ENCODE data around the gene RFC3. TPM values are rescaled to one million over a fixed set of nuclear protein-coding genes. Genes with fewer than 3 reads are reported as not detected.
"Not testable (repeated sequence)": the region's sequence is repeated elsewhere in the genome, so short reads cannot be mapped to it uniquely, and the experiment has no call there.

RFC3 gene
- polyA plus RNA-seq, 10 donors = 10.9 to 19.1 (median 13.9) TPM

DNA sequence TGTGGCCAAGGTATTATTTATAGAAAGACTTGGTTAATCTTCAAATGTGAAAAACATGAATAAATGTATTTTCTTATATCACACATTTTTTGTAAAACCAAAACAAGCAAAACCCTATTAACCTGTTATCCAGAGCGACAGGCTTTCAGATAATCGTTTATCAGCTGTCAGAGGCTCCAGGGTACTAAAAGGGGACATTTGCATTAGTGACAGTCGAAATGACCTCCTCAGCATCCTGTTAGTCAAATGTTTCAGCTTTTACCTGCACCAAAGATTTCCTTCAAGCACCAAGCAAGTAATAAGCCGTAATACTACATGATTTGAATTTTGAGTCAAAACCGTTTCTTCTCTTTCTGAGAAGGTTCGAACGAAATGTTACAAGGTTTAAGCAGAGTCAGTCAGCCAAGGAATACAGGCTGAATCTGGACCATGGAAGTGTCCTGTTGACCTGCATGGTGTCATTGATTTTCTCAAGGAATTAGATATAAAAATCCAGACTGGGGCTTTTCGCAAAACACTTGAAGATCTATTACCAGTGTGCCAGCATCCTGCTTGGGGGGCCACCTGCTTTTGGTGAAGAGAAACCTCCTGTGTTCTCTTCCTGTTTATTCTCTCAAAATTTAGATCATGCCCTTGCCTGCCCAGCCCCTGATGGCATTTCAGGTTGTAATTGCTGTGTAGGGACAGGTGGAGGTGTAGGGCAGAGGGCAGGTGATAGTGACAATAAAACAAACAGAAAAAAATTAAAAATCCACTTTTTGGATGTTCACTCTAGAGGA lies 11.3 kb upstream of the RFC3 start:
- DNase-seq = no peak

- DNase-seq = not testable (repeated sequence)
Measured at GRCh38 chr13:33812829-33813228, 5.1 kb upstream of the RFC3 start.

GRCh38 chr13:33815011-33815550 lies 2.9 kb upstream of the RFC3 start:
- DNase-seq = no peak

DNA sequence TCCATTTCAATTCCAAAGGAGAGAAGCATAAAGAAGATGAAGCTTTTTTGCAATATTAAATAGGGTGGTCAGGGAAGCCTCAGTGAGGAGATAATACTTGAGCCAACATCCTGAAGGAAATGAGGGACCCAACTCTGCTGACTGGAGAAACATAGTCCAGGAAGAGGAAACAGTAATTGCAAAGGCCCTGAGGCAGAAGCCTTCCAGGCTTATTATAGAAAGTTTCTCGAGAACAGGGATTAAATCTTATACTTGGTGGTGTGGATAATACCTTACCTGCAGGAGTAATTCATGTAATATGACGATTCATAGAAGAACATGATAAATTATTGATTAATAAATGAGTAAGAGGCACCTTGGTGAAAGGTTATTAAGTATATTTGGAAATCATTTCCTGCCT lies 1.0 kb upstream of the RFC3 start:
- no peak for DNase-seq

- DNase-seq = no peak
Measured at GRCh38 chr13:33817513-33817900, 442 bp upstream of the RFC3 start.

DNA sequence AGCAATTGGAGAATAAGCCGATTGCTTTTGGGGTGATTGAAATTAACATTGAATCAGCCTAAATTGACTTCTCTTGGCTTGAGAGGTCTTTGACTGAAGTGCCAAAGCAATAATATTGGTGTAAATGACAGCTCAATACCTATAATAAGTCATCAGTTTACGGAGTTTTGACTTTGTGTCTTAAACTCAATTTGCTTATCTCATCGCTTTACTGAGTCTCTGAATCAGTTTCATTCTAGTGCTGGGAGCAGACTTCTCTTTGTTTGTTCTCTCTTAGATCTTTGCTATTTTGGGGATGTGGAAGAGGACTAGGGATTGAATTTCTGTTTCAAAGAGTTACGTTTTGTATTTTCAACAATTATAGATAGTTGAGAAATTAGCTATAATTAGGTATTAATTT lies 7.1 kb downstream of the RFC3 start:
- DNase-seq = no peak

DNA sequence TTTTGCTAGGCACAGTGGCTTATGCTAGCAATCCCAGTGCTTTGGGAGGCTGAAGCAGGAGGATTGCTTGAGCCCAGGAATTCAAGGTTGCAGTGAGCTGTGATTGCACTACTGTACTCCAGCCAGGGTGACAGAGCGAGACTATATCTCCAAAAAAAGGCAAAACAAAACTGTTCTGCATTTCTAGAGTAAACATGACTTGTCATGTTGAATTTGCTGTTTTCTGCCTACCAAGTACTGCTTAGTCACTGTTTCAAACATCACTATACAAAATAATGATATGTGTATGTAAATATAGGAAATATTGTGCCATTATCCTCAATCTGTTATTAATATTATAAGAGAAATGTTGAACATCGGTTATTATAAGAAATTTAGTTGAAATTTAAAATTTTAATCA lies 9.2 kb downstream of the RFC3 start:
- DNase-seq = no peak

DNA sequence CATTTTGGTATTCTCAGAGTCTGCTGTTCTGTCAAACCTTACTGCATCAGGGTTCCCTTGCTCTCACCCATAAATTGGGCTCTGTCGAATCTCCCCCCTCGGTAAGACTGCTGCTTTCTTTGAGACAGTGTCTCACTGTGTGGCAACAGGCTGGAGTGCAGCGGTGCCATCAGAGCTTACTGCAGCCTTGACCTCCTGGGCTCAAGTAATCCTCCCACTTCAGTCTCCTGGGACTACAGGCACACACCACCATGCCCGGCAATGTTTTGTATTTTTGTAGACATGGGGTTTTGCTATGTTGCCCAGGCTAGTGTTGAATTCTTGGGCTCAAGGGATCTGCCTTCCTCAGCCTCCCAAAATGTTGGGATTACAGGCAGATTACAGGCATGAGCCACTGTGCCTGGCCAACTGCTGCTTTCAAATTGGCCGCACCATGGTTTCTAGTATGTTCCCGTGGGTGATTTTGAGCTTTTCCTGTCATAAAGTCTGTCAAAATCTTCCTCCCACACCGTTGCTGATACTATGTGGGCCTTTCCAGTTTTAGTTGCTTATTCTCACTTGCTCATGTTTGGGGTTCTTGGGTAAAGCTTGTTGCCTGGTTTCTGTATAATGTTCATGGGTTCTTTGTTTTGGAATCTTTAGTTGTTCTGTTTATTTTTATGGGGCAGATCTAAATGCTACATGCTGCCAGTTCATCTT lies 10.6 kb downstream of the RFC3 start:
- no peak for DNase-seq

DNA sequence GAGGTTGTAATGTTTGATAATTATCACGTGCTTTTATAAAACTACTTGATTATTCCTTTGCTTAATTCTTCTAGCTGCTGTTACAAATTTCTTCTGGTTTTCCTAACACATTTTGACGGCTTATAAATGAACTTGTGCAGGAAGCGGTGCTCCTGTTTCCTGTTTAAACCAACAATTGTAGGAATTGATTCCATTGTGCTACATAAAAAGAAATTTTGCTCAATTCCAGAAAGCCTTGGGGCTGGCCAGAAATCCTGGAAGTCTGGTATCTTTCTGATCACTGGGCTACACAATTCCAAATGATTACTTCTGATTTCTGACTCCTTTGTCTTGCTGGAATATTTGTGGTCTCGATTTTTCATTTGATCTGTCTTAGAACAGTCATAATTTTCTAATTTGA lies 14.9 kb downstream of the RFC3 start:
- no peak for DNase-seq

- DNase-seq = peak in 2 of 3 donors; percentile 5 to 24
Measured at GRCh38 chr13:33838647-33839046, 20.7 kb downstream of the RFC3 start.

- no peak for DNase-seq
Measured at GRCh38 chr13:33840402-33840801, 22.5 kb downstream of the RFC3 start.

- no peak for DNase-seq
Measured at GRCh38 chr13:33842207-33842606, 24.3 kb downstream of the RFC3 start.

GRCh38 chr13:33842986-33843385 lies 25.0 kb downstream of the RFC3 start:
- no peak for DNase-seq

DNA sequence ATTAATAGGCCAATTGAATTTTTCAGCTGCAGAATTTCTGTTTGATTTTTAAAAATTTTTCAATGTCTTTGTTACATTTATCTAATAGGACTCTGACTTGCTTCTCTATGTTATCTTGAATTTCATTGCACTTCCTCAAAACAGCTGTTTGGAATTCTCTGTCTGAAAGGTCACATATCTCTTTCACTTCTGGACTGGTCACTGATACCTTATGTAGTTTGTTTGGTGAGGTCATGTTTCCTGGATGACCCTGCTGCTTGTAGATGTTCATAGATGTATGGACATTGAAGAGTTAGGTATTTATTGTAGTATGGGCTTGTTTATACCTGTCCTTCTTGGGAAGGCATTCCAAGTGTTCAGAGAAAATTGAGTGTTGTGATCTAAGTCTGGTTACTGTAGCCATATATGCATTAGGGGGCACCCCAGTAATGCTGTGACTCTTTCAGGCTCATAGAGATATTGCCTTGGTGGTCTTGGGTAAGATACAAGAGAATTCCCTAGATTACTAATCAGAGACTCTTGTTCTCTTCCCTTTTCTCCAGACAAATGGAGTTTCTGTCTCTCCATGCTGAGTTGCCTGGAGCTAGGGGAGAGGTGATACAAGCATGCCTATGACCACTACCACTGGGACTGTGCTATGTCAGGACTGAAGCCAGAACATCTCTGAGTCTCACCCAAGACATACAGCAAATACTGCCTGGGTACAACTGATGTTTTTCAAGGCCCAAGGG lies 27.8 kb downstream of the RFC3 start:
- no peak for DNase-seq

DNA sequence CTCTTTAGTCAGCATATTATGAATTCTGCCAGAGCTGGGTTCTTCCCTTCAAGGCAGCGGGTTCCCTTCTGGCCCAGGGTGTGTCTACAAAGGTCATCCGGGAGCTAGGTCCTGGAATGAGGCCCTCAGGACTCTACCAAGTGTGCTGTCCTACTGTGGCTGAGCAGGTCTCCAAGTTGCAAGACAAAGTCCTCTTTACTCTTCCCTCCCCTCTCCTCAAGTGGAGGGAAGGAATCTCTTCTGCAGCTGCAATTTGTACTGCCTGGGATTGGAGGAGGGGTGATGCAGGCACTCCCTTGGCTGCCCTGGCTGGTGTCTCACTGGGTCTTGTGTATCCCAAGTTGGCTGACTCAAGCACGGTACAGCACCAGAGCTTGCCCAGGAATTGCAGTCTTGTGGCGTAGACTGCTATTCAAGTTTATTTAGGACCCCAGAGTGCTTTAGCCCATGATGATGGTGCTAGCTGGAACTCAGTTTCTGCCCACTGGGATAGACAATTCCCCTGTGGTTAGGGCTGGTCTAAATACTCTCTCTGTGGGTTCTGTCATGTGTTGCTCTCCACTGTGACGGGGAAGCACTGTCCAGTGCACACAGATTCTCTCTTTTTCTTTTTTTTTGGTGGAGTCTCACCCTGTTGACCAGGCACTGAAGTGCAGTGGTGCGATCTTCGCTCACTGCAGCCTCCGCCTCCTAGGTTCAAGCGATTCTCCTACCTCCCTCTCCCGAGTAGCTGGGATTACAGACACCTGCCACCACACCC lies 28.5 kb downstream of the RFC3 start:
- no peak for DNase-seq

- DNase-seq = no peak
Measured at GRCh38 chr13:33849211-33849610, 31.3 kb downstream of the RFC3 start.

GRCh38 chr13:33855371-33855895 lies 37.5 kb downstream of the RFC3 start:
- no peak for DNase-seq

GRCh38 chr13:33859691-33860303 lies 41.8 kb downstream of the RFC3 start:
- DNase-seq = no peak

- no peak for DNase-seq
Measured at GRCh38 chr13:33860526-33860925, 42.6 kb downstream of the RFC3 start.

- DNase-seq = no peak
Measured at GRCh38 chr13:33862016-33862415, 44.1 kb downstream of the RFC3 start.

DNA sequence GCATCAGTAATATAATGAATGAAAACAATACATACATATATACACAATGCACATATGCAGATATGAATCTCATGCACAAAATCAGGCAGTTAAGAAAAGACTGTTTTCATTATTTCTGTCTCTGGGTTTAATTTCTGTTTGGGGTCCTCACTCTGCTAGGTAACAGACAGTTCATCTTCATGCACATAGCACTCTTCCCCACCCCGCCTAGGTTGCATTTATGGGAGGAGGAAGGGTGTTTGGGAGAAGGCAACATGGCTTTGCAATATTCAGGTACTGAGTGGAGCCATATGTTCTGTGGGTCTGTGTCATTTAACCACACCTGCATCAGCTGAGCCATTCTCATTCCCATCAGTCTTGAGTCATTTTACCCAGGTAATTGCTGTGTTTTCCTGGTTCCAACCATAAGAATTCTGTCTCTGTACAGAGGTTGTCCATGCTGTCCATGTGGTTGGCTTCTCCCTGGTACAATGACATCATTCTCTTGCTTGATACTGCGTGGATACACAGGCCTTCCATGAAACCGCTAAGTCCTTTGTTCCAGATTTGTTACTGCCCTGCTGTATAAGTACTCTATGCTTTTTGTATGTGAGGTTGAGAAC lies 45.3 kb downstream of the RFC3 start:
- no peak for DNase-seq
